NT2/D1 (cell line): Measurements from ENCODE around the gene BTG1.

Source experiments
- YY1 ChIP-seq: IDR thresholded peaks from 2 replicates; pipeline ENCODE4 v1.6.1; 2011; ENCODE audit not compliant: insufficient read length, insufficient read depth
- ZNF274 ChIP-seq: IDR thresholded peaks from 2 replicates; pipeline ENCODE4 v1.6.1; 2011; ENCODE audit warnings: mild to moderate bottlenecking, low read depth, low read length

- TF ChIP-seq ZNF274 = no peak
- no peak for TF ChIP-seq YY1
These were observed 1.8 kb upstream of the BTG1 start for GRCh38 chr12:92147491-92147890.
